ENCODE data around the gene FGR. TPM values are rescaled to one million over a fixed set of nuclear protein-coding genes. Genes with fewer than 3 reads are reported as not detected.

Gene FGR
- total RNA-seq (2021; ENCODE audit: unreplicated experiment) (not detected), Bru-seq, nascent RNA (percentile 4 among the genes with signal in this experiment), BruChase-seq, experiment 1, labeled RNA remaining after a 6-hour chase (percentile 9 among the genes with signal in this experiment), BruChase-seq, experiment 2, labeled RNA remaining after a 2-hour chase (percentile 4 among the genes with signal in this experiment)
- 0.04 TPM in 1 of 2 replicates, not detected in the other for polyA plus RNA-seq (2012)
- long read RNA-seq = 0 reads

DNA sequence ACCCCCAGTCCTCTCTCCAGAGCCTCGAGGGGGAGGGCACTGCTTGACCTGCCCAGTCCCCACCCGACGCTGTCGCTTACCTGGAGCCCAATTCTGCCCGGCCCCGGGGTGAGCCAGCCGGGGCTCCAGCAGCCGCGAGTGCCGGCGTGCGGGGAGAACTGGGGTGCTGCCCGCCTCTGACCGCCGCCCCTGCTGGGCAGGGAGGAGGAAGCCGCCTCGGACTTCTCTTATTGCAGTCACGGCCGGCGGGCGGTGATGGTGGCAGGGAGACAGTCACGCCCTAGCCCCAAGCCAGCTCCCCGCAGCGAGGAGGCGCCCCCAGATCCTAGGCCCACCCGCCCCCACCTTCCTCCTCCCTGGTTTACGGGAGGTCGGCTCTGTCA is at the start of gene FGR:
Gene FGR, minus strand, starts transcription at position 201 of the 383 bp plus-strand sequence. CDS start 11,269 bp downstream, outside the sequence.
- Histone ChIP-seq H3K79me2 (ENCODE audit: insufficient read depth, low read length) (no peaks in the 10 kb centered on the region), H3K4me2 (ENCODE audit: low read length) (no peak within 1 kb of the TSS), H4K20me1 (ENCODE audit: insufficient read depth) (no peaks in the 10 kb centered on the region), H3K9me3 (ENCODE audit: control insufficient read depth in 1 of 2, insufficient read depth in 1 of 2, low read depth in 1 of 2, low read length in 2 of 2) (no peaks in the 10 kb centered on the region), H3K4me3 (replicated peaks in 1 of 2; ENCODE audit: low read depth in 1 of 2, low read length in 2 of 2) (no peak within 1 kb of the TSS), H3K9ac (ENCODE audit: low read length) (no peak within 1 kb of the TSS), H2AFZ (ENCODE audit: low read depth, low read length, poor library complexity, severe bottlenecking) (no peak within 1 kb of the TSS), H3K27me3 (ENCODE audit: insufficient read depth, low read length) (no peaks in the 10 kb centered on the region), H3K36me3 (ENCODE audit: control insufficient read depth in 1 of 2, insufficient read depth in 2 of 2, low read length in 2 of 2) (no peaks in the 10 kb centered on the region), H3K27ac (ENCODE audit: low read depth, low read length) (no peak within 1 kb of the TSS), H3K4me1 (ENCODE audit: control insufficient read depth in 1 of 2, insufficient read depth in 2 of 2, low read length in 2 of 2) (peaks cover 0 to 6% of the 10 kb centered on the region in 2 experiments; a peak in 2 of 4 replicates), H3K9me2 (ENCODE audit: insufficient read depth) (no peaks in the 10 kb centered on the region)
- ATAC-seq = no peak
- POLR2A ChIA-PET = no interaction called here
- RAD21 ChIA-PET (ENCODE audit: low non-redundant PET in 1 of 2, low total read pairs in 2 of 2, uncharacterized antibody in 2 of 2, unreplicated experiment in 2 of 2) = no interaction called here
- no peak for DNase-seq (ENCODE audit: low read depth, low spot score)
- intact Hi-C loops (cut with micrococcal nuclease) = no loop called here
- BruUV-seq (replicated peaks) = no TSS peak
- no peak for TF ChIP-seq ZNF274 (IDR thresholded peaks at IDR 0.05; ENCODE audit: low read depth, low read length)
- TF ChIP-seq, protein P1, sequence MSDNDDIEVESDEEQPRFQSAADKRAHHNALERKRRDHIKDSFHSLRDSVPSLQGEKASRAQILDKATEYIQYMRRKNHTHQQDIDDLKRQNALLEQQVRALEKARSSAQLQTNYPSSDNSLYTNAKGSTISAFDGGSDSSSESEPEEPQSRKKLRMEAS (IDR thresholded peaks at IDR 0.05) = no peak
- no peak for TF ChIP-seq ELF1 (IDR thresholded peaks at IDR 0.05; ENCODE audit: borderline replicate concordance, low read depth)
- TF ChIP-seq, protein P2, sequence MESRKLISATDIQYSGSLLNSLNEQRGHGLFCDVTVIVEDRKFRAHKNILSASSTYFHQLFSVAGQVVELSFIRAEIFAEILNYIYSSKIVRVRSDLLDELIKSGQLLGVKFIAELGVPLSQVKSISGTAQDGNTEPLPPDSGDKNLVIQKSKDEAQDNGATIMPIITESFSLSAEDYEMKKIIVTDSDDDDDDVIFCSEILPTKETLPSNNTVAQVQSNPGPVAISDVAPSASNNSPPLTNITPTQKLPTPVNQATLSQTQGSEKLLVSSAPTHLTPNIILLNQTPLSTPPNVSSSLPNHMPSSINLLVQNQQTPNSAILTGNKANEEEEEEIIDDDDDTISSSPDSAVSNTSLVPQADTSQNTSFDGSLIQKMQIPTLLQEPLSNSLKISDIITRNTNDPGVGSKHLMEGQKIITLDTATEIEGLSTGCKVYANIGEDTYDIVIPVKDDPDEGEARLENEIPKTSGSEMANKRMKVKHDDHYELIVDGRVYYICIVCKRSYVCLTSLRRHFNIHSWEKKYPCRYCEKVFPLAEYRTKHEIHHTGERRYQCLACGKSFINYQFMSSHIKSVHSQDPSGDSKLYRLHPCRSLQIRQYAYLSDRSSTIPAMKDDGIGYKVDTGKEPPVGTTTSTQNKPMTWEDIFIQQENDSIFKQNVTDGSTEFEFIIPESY (IDR thresholded peaks at IDR 0.05; ENCODE audit: extremely low read depth, insufficient replicate concordance, low read length) = no peak
- TF ChIP-seq TCF7L2 (IDR thresholded peaks at IDR 0.05; ENCODE audit: borderline replicate concordance, extremely low read depth, insufficient read depth, insufficient read length) = no peak
- TF ChIP-seq YY1 (IDR thresholded peaks at IDR 0.05; ENCODE audit: extremely low read depth, insufficient replicate concordance, low read depth, low read length) = no peak
- TF ChIP-seq, protein P3, sequence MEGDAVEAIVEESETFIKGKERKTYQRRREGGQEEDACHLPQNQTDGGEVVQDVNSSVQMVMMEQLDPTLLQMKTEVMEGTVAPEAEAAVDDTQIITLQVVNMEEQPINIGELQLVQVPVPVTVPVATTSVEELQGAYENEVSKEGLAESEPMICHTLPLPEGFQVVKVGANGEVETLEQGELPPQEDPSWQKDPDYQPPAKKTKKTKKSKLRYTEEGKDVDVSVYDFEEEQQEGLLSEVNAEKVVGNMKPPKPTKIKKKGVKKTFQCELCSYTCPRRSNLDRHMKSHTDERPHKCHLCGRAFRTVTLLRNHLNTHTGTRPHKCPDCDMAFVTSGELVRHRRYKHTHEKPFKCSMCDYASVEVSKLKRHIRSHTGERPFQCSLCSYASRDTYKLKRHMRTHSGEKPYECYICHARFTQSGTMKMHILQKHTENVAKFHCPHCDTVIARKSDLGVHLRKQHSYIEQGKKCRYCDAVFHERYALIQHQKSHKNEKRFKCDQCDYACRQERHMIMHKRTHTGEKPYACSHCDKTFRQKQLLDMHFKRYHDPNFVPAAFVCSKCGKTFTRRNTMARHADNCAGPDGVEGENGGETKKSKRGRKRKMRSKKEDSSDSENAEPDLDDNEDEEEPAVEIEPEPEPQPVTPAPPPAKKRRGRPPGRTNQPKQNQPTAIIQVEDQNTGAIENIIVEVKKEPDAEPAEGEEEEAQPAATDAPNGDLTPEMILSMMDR (IDR thresholded peaks at IDR 0.05 in 2 of 3, conservative IDR thresholded peaks at IDR 0.05 in 1 of 3; ENCODE audit: borderline replicate concordance in 1 of 3, insufficient read depth in 1 of 3, low read depth in 2 of 3, low read length in 2 of 3) = no peak
- TF ChIP-seq EZH2 (IDR thresholded peaks at IDR 0.05) = no peak
- TF ChIP-seq, protein P4, sequence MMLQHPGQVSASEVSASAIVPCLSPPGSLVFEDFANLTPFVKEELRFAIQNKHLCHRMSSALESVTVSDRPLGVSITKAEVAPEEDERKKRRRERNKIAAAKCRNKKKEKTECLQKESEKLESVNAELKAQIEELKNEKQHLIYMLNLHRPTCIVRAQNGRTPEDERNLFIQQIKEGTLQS (IDR thresholded peaks at IDR 0.05) = no peak
- no peak for TF ChIP-seq POLR2A (IDR thresholded peaks at IDR 0.05; ENCODE audit: borderline replicate concordance, extremely low read depth, insufficient read depth, insufficient read length)
- no peak for TF ChIP-seq SIN3A (IDR thresholded peaks at IDR 0.05; ENCODE audit: low read depth)
- CTCF ChIA-PET = no interaction called here
